Subcutaneous abdominal adipose tissue (tissue), 5 donors: ENCODE results near the gene CFHR5.
"Not testable (repeated sequence)": the region's sequence is repeated elsewhere in the genome, so short reads cannot be mapped to it uniquely, and the experiment has no call there.

Experiments
- H3K27ac ChIP-seq: one replicate; pipeline ENCODE4 v1.7.0; 2013; ENCODE audit warnings: low read depth, mild to moderate bottlenecking, inconsistent platforms, low read length, moderate library complexity
- H3K27me3 ChIP-seq, 5 donors: one replicate each; pipeline ENCODE4 v1.7.0; 2013; ENCODE audit warnings: low read length in 5 of 5, inconsistent platforms in 1 of 5; ENCODE audit not compliant: control insufficient read depth in 5 of 5, insufficient read depth in 4 of 5
- H3K36me3 ChIP-seq, 5 donors: one replicate each; pipeline ENCODE4 v1.7.0; 2013; ENCODE audit warnings: low read length in 5 of 5; ENCODE audit not compliant: control insufficient read depth in 5 of 5, insufficient read depth in 5 of 5
- H3K4me1 ChIP-seq, 5 donors: one replicate each; pipeline ENCODE4 v1.7.0; 2013; ENCODE audit warnings: low read length in 5 of 5, mild to moderate bottlenecking in 3 of 5, moderate library complexity in 1 of 5; ENCODE audit not compliant: control insufficient read depth in 5 of 5, insufficient read depth in 5 of 5
- H3K4me3 ChIP-seq, 5 donors: one replicate each; pipeline ENCODE4 v1.7.0; 2013; ENCODE audit warnings: low read length in 5 of 5, low read depth in 1 of 5
- H3K9ac ChIP-seq, 5 donors: one replicate each; pipeline ENCODE4 v1.7.0; 2013; ENCODE audit warnings: low read length in 5 of 5, mild to moderate bottlenecking in 4 of 5, moderate library complexity in 3 of 5
- H3K9me3 ChIP-seq, 5 donors: one replicate each; pipeline ENCODE4 v1.7.0; 2013; ENCODE audit warnings: low read length in 5 of 5; ENCODE audit not compliant: control insufficient read depth in 5 of 5
- donor health status: healthy.
- donor health status: healthy.
- donor health status: healthy.
- donor health status: healthy.
- donor health status: healthy.

CFHR5 gene

DNA sequence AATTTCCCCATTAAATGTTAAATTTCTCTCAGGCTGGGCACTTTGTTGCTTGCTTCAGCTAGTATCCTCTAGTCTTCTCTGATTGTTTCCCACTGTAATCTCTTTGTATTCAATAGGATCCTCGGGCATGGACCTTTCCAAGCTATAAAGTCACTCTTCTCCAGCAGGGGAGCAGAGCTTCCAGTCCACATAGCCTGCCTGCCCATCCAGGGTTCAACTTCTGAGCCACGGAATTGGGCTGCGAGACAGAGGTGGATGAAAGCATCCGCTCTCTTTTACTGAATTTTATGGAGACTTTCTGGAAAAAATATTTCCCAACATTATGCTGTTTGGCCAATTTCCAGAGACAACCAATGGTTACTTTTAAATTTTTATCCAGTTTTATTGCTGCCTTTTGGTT lies 1.1 kb upstream of the CFHR5 start:
- Histone ChIP-seq H3K9ac (no peak overlapping the region), H3K4me1 (no peaks in the 10 kb centered on the region), H3K36me3 (no peaks in the 10 kb centered on the region), H3K27ac (no peak overlapping the region), H3K27me3 (no peaks in the 10 kb centered on the region), H3K9me3 (no peaks in the 10 kb centered on the region), H3K4me3 (no peak overlapping the region)

DNA sequence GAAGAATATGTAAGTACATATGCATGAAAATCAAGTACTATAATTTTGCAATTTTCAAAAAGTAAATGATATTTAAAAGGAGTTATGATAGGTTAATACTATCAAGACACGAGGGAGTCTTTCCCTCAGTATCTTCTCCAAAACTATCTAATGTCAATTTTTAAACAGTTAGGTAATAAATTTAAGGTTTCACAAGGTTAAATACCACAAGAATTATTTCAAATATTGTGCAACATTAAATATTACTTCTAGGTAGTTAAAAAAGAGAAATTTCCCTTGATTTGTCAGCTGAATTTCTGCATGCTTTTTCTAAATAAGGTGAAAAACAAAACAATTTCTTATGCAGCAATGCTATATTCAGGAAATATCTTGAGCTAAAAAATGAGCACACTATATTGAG lies 3.5 kb downstream of the CFHR5 start:
- no peak overlapping the region for H3K4me3 ChIP-seq
- no peaks in the 10 kb centered on the region for H3K27me3 ChIP-seq
- H3K9me3 ChIP-seq = no peaks in the 10 kb centered on the region
- H3K4me1 ChIP-seq = no peaks in the 10 kb centered on the region
- no peak overlapping the region for H3K27ac ChIP-seq
- no peaks in the 10 kb centered on the region for H3K36me3 ChIP-seq
- no peak overlapping the region for H3K9ac ChIP-seq

DNA sequence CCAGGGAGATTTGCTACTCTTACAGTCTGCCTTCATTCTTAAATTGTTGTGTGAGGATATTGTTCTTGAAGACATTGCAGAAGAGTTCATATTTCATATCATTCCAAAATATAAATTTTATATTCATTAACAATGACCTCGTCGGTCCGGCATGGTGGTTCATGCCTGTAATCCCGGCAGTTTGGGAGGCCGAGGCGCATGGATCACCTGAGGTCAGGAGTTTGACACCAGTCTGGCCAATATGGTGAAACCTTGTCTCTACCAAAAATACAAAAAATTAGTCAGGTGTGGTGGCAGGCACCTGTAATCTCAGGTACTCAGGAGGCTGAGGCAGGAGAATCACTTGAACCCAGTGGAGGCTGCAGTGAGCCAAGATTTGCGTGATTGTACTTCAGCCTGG lies 4.9 kb downstream of the CFHR5 start:
- not testable (repeated sequence) for H3K4me3 ChIP-seq, H3K9me3 ChIP-seq, H3K27ac ChIP-seq, H3K4me1 ChIP-seq, H3K27me3 ChIP-seq, H3K9ac ChIP-seq, H3K36me3 ChIP-seq

- H3K36me3 ChIP-seq, H3K4me1 ChIP-seq, H3K27ac ChIP-seq, H3K27me3 ChIP-seq, H3K9me3 ChIP-seq, H3K4me3 ChIP-seq, H3K9ac ChIP-seq: not testable (repeated sequence)
Observed at GRCh38 chr1:196991919-196992651, 14.7 kb downstream of the CFHR5 start.

GRCh38 chr1:196993916-196994315 lies 16.6 kb downstream of the CFHR5 start:
- Histone ChIP-seq H3K27me3 (peaks cover 0 to 2% (median 0%) of the 10 kb centered on the region in 5 donors), H3K4me1 (peaks cover 0 to 3% (median 0%) of the 10 kb centered on the region in 5 donors), H3K36me3 (no peaks in the 10 kb centered on the region), H3K27ac (no peak overlapping the region), H3K4me3 (no peak overlapping the region), H3K9ac (no peak overlapping the region), H3K9me3 (no peaks in the 10 kb centered on the region)

DNA sequence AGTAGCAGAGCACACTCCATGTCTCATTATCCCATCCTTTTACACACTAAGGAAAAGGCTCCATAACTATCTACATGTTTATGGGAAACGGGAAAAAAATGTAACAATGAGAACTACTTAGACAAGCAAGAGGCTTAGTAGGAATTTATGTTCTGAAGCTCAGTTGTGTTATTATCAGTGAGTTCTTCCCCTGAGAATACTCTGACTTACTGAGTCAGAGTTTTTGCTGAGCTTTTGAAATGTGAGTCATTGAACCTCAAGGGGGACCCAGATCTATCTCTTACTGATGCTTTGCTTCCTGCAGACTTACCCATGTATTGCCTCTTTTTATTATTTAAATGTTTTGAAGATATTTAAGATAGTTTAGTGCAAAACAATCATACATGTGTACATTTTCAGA lies 20.1 kb downstream of the CFHR5 start:
- H3K4me1 ChIP-seq = peaks cover 0 to 3% (median 0%) of the 10 kb centered on the region in 5 donors
- no peak overlapping the region for H3K27ac ChIP-seq
- no peak overlapping the region for H3K4me3 ChIP-seq
- H3K36me3 ChIP-seq = no peaks in the 10 kb centered on the region
- H3K9me3 ChIP-seq = no peaks in the 10 kb centered on the region
- H3K27me3 ChIP-seq = no peaks in the 10 kb centered on the region
- H3K9ac ChIP-seq = no peak overlapping the region

- H3K27ac ChIP-seq = no peak overlapping the region
- no peak overlapping the region for H3K9ac ChIP-seq
- no peaks in the 10 kb centered on the region for H3K27me3 ChIP-seq
- peaks cover 0 to 3% (median 0%) of the 10 kb centered on the region in 5 donors for H3K4me1 ChIP-seq
- H3K4me3 ChIP-seq = no peak overlapping the region
- H3K36me3 ChIP-seq = no peaks in the 10 kb centered on the region
- H3K9me3 ChIP-seq = no peaks in the 10 kb centered on the region
Observed at GRCh38 chr1:197001828-197002227, 24.5 kb downstream of the CFHR5 start.

DNA sequence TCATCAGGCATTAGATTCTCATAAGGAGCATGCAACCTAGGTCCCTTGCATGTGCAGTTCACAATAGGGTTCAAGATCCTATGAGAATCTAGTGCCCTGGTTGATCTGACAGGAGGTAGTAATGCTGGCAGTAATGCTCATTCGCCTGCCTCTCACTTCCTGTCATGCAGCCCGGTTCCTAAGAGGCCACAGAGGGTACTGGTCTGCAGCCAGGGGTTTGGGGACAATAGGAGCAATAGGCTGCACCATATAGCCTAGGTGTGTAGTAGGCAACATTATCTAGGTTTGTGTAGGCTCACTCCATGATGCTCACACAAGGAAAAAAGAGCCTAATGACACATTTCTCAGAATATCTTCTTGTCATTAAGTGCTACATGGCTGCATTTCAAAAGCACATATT lies 25.8 kb downstream of the CFHR5 start:
- Histone ChIP-seq H3K4me1 (no peaks in the 10 kb centered on the region), H3K9ac (no peak overlapping the region), H3K36me3 (no peaks in the 10 kb centered on the region), H3K27ac (no peak overlapping the region), H3K4me3 (no peak overlapping the region), H3K27me3 (no peaks in the 10 kb centered on the region), H3K9me3 (no peaks in the 10 kb centered on the region)

- H3K27ac ChIP-seq = no peak overlapping the region
- H3K9ac ChIP-seq = no peak overlapping the region
- peaks cover 3 to 11% (median 5%) of the 10 kb centered on the region in 5 donors for H3K9me3 ChIP-seq
- H3K4me1 ChIP-seq = no peaks in the 10 kb centered on the region
- no peak overlapping the region for H3K4me3 ChIP-seq
- H3K36me3 ChIP-seq = no peaks in the 10 kb centered on the region
- H3K27me3 ChIP-seq = no peaks in the 10 kb centered on the region
Observed at GRCh38 chr1:197008861-197009260, 31.5 kb downstream of the CFHR5 start.

- Histone ChIP-seq H3K36me3 (no peaks in the 10 kb centered on the region), H3K27me3 (no peaks in the 10 kb centered on the region), H3K9me3 (peaks cover 3 to 11% (median 5%) of the 10 kb centered on the region in 5 donors), H3K4me3 (no peak overlapping the region), H3K27ac (no peak overlapping the region), H3K9ac (no peak overlapping the region), H3K4me1 (peaks cover 0 to 2% (median 0%) of the 10 kb centered on the region in 5 donors)
Observed at GRCh38 chr1:197011614-197012013, 34.3 kb downstream of the CFHR5 start.
